B cell (primary cell): Measurements from ENCODE around the gene TRAFD1. TPM values are rescaled to one million over a fixed set of nuclear protein-coding genes. Genes with fewer than 3 reads are reported as not detected.
"Not testable (repeated sequence)": the region's sequence is repeated elsewhere in the genome, so short reads cannot be mapped to it uniquely, and the experiment has no call there.

ENCODE experiments used
- ATAC-seq: fragments of 200-7000 bp; cut with Tn5 transposase; one replicate; pipeline ENCODE4 v1.10.0; 2021; ENCODE audit warnings: low read depth, mild to moderate bottlenecking, moderate number of reproducible peaks, moderate library complexity
- CTCF ChIA-PET: fragments of 350-600 bp; sonication (Branson Sonifier 250); formaldehyde crosslinking; loops from one replicate; lab custom pipeline; 2021; ENCODE audit warnings: antibody characterized with exemption, inconsistent platforms; lab: Charles Lee
- POLR2A ChIA-PET: fragments of 350-600 bp; sonication (Branson Sonifier 250); formaldehyde crosslinking; loops from one replicate; lab custom pipeline; 2021; ENCODE audit warnings: antibody characterized with exemption; lab: Charles Lee
- DNase-seq: peaks from one replicate; pipeline ENCODE4 v3.0.0; 2013
- H2AFZ ChIP-seq: 2 replicates; pipeline ENCODE4 v1.6.1; 2012; ENCODE audit warnings: mild to moderate bottlenecking, low read depth, low read length; ENCODE audit not compliant: insufficient read depth, poor library complexity, severe bottlenecking
- H3K27ac ChIP-seq, 2 donors: 1 replicate in 1 of 2; 2 replicates in 1 of 2; pipeline ENCODE4 v1.5.1; 2012 to 2013; ENCODE audit warnings: low read length in 2 of 2, mild to moderate bottlenecking in 2 of 2, moderate library complexity in 1 of 2
- H3K27me3 ChIP-seq, 4 experiments: fragments of 200-600 bp in 1 of 4; sonication (generic) in 1 of 4; replicated peaks in 1 of 4; 1 replicate in 2 of 4; 2 replicates in 2 of 4; pipeline versions ENCODE4 v1.6.1 to v1.7.0; 2013 to 2016; ENCODE audit warnings: low read length in 3 of 4, mild to moderate bottlenecking in 2 of 4, mixed read lengths in 1 of 4, moderate library complexity in 1 of 4; ENCODE audit not compliant: insufficient read depth in 4 of 4, control insufficient read depth in 3 of 4; ENCODE audit errors: control extremely low read depth in 1 of 4
- H3K36me3 ChIP-seq, 2 experiments: replicated peaks in 1 of 2; 1 replicate in 1 of 2; 2 replicates in 1 of 2; pipeline versions ENCODE4 v1.6.1 to v1.7.1; 2013; ENCODE audit warnings: low read length in 1 of 2; ENCODE audit not compliant: insufficient read depth in 2 of 2, control insufficient read depth in 1 of 2; ENCODE audit errors: control extremely low read depth in 1 of 2, extremely low read depth in 1 of 2
- H3K4me1 ChIP-seq, 2 donors: fragments of 200-600 bp in 1 of 2; sonication (generic) in 1 of 2; 1 replicate in 1 of 2; 2 replicates in 1 of 2; pipeline versions ENCODE4 v1.5.1 to v1.6.1; 2013 to 2017; ENCODE audit warnings: low read length in 2 of 2; ENCODE audit not compliant: control insufficient read depth in 2 of 2, insufficient read depth in 2 of 2
- H3K4me2 ChIP-seq: replicated peaks from 2 replicates; pipeline ENCODE3; 2012; ENCODE audit warnings: mild to moderate bottlenecking, low read depth, low read length; ENCODE audit not compliant: poor library complexity, severe bottlenecking
- H3K4me3 ChIP-seq, 5 experiments: fragments of 200-600 bp in 1 of 5; sonication (generic) in 1 of 5; 1 replicate in 3 of 5; 2 replicates in 2 of 5; pipeline versions ENCODE4 v1.5.1 to v1.7.0; 2011 to 2016; ENCODE audit warnings: low read length in 4 of 5, mild to moderate bottlenecking in 4 of 5, low read depth in 2 of 5, control low read depth in 1 of 5, moderate library complexity in 1 of 5; ENCODE audit not compliant: insufficient read depth in 1 of 5; ENCODE audit errors: control extremely low read depth in 1 of 5, extremely low read depth in 1 of 5
- H3K79me2 ChIP-seq: fragments of 200-600 bp; sonication (generic); one replicate; pipeline ENCODE4 v1.6.0; 2016; ENCODE audit warnings: low read length; ENCODE audit not compliant: control insufficient read depth, insufficient read depth
- H3K9ac ChIP-seq: fragments of 200-600 bp; sonication (generic); 2 replicates; pipeline ENCODE4 v1.6.1; 2017; ENCODE audit warnings: mild to moderate bottlenecking, low read length, moderate library complexity
- H3K9me3 ChIP-seq, 3 donors: one replicate each; pipeline versions ENCODE4 v1.6.1 to v1.7.1; 2013; ENCODE audit warnings: low read length in 2 of 3; ENCODE audit not compliant: control insufficient read depth in 2 of 3, insufficient read depth in 1 of 3; ENCODE audit errors: control extremely low read depth in 1 of 3
- H4K20me1 ChIP-seq: 2 replicates; pipeline ENCODE4 v1.6.0; 2012; ENCODE audit warnings: mild to moderate bottlenecking, low read length; ENCODE audit not compliant: insufficient read depth, control insufficient read depth, poor library complexity, severe bottlenecking
- H3K27ac Mint-ChIP-seq: one replicate; pipeline ENCODE4 v1.8.0; 2021; ENCODE audit warnings: mixed read lengths
- H3K27me3 Mint-ChIP-seq: one replicate; pipeline ENCODE4 v1.8.0; 2021; ENCODE audit warnings: mixed read lengths
- H3K4me1 Mint-ChIP-seq: one replicate; pipeline ENCODE4 v1.8.0; 2021; ENCODE audit warnings: mixed read lengths
- H3K4me3 Mint-ChIP-seq: one replicate; pipeline ENCODE4 v1.8.0; 2021; ENCODE audit warnings: mixed read lengths
- H3K9me3 Mint-ChIP-seq: one replicate; pipeline ENCODE4 v1.8.0; 2022; ENCODE audit warnings: mixed read lengths; ENCODE audit not compliant: insufficient read depth
- EZH2 ChIP-seq: IDR thresholded peaks from 2 replicates; pipeline ENCODE4 v1.6.1; 2012; ENCODE audit warnings: borderline replicate concordance, low read depth, mild to moderate bottlenecking, moderate library complexity, low read length; ENCODE audit not compliant: insufficient read depth, poor library complexity, severe bottlenecking
- WGBS: methylation state at CpG from one replicate; pipeline ENCODE4 v1.1.5; 2013; ENCODE audit warnings: missing lambda C conversion rate; ENCODE audit not compliant: insufficient coverage; 5-methylcytosine and 5-hydroxymethylcytosine counted together
- intact Hi-C: fragments of 100-400 bp; cut with micrococcal nuclease; formaldehyde crosslinking; loops from one replicate; pipeline ENCODE4 v1.10.0; 2022
- polyA plus RNA-seq: library from polyadenylated mRNA; depleted of rRNA; stranded (reverse); fragments of >200 nt; gene quantifications from 2 replicates; pipeline ENCODE4 v1.2.3, GENCODE V29; 2012
- total RNA-seq, 2 donors: library from RNA; stranded (reverse); fragments of 120-200 nt in 1 of 2; gene quantifications; 1 replicate in 1 of 2; 2 replicates in 1 of 2; pipeline versions ENCODE4 v1.2.3 to v1.2.4, GENCODE V29; 2013 to 2022
- TF ChIP-seq, protein P1 (sequence below): fragments of 200-600 bp; IDR thresholded peaks from one replicate; pipeline ENCODE4 v1.8.0; 2022; ENCODE audit warnings: antibody characterized with exemption, mild to moderate bottlenecking

The TRAFD1 gene
- total and polyA plus RNA-seq, 2 donors (not counting 1 experiment from before 2014, with no cell fraction given), result 30.9 to 37.7 TPM

GRCh38 chr12:112102127-112102526 lies 23.2 kb upstream of the TRAFD1 start:
- no peak overlapping the region for H3K27ac Mint-ChIP-seq
- H3K4me1 Mint-ChIP-seq, result peaks cover 29% of the 10 kb centered on the region
- POLR2A ChIA-PET, result interaction anchor here (0.6 kb wide), 1 partner anchor 306 kb away, joined by 4 read pairs; no protein-coding TSS in a partner anchor
- H3K9me3 ChIP-seq, result no peaks in the 10 kb centered on the region
- no peak overlapping the region for H2AFZ ChIP-seq
- H3K4me2 ChIP-seq, result no peak overlapping the region
- no peak overlapping the region for H3K4me3 Mint-ChIP-seq
- peaks cover 88% of the 10 kb centered on the region for H3K79me2 ChIP-seq
- peaks cover 13 to 18% of the 10 kb centered on the region in 2 donors for H3K4me1 ChIP-seq
- H3K27me3 ChIP-seq, result no peaks in the 10 kb centered on the region
- H4K20me1 ChIP-seq, result peaks cover 51% of the 10 kb centered on the region
- CTCF ChIA-PET, result interaction anchor here (0.7 to 1.1 kb wide), 3 partner anchors 31 to 1780 kb away, joined by 3 to 8 read pairs (median 3); no protein-coding TSS in a partner anchor
- H3K9ac ChIP-seq, result no peak overlapping the region
- no peak overlapping the region for H3K27ac ChIP-seq
- intact Hi-C loops, result no loop called here
- DNase-seq (no peak), ATAC-seq (no peak)
- no peaks in the 10 kb centered on the region for H3K27me3 Mint-ChIP-seq
- H3K4me3 ChIP-seq, result no peak overlapping the region
- TF ChIP-seq EZH2, result no peak
- TF ChIP-seq, protein P1, sequence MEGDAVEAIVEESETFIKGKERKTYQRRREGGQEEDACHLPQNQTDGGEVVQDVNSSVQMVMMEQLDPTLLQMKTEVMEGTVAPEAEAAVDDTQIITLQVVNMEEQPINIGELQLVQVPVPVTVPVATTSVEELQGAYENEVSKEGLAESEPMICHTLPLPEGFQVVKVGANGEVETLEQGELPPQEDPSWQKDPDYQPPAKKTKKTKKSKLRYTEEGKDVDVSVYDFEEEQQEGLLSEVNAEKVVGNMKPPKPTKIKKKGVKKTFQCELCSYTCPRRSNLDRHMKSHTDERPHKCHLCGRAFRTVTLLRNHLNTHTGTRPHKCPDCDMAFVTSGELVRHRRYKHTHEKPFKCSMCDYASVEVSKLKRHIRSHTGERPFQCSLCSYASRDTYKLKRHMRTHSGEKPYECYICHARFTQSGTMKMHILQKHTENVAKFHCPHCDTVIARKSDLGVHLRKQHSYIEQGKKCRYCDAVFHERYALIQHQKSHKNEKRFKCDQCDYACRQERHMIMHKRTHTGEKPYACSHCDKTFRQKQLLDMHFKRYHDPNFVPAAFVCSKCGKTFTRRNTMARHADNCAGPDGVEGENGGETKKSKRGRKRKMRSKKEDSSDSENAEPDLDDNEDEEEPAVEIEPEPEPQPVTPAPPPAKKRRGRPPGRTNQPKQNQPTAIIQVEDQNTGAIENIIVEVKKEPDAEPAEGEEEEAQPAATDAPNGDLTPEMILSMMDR, result no peak
- 94% methylated on average over 2 of the region's 4 CpGs for WGBS
- no peaks in the 10 kb centered on the region for H3K9me3 Mint-ChIP-seq
- H3K36me3 ChIP-seq, result peaks cover 0 to 24% of the 10 kb centered on the region in 2 experiments

- DNase-seq, H3K27me3 ChIP-seq, H3K27ac Mint-ChIP-seq, H3K4me2 ChIP-seq, H3K4me3 ChIP-seq, H3K27me3 Mint-ChIP-seq, H2AFZ ChIP-seq, intact Hi-C loops, POLR2A ChIA-PET, ATAC-seq, H3K9me3 Mint-ChIP-seq, H3K9ac ChIP-seq, H3K27ac ChIP-seq, H3K9me3 ChIP-seq, H3K4me3 Mint-ChIP-seq: not testable (repeated sequence)
- H4K20me1 ChIP-seq, result peaks cover 56% of the 10 kb centered on the region
- CTCF ChIA-PET, result interaction anchor here (0.7 to 1.1 kb wide), 3 partner anchors 30 to 1780 kb away, joined by 3 to 8 read pairs (median 3); no protein-coding TSS in a partner anchor
- H3K4me1 ChIP-seq, result peaks cover 20 to 24% of the 10 kb centered on the region in 2 donors
- peaks cover 0 to 24% of the 10 kb centered on the region in 2 experiments for H3K36me3 ChIP-seq
- H3K4me1 Mint-ChIP-seq, result peaks cover 34% of the 10 kb centered on the region
- H3K79me2 ChIP-seq, result peaks cover 93% of the 10 kb centered on the region
- 92% methylated on average over 14 of the region's 19 CpGs for WGBS
Observed at GRCh38 chr12:112102746-112103145, 22.6 kb upstream of the TRAFD1 start.
